ENCODE results near the gene CRK.

Gene CRK

GRCh38 chr17:1374431-1375177, 81.4 kb downstream of the CRK start:
- no peak for DNase-seq
- in situ Hi-C loops (cut with MboI; ENCODE audit: low pct_unique_long_range_greater_than_20kb, low sequenced_read_pairs): no loop called here

GRCh38 chr17:1373707-1374237, 82.3 kb downstream of the CRK start:
- no peak for DNase-seq
- in situ Hi-C loops (cut with MboI; ENCODE audit: low pct_unique_long_range_greater_than_20kb, low sequenced_read_pairs): no loop called here

GRCh38 chr17:1372618-1373017, 83.4 kb downstream of the CRK start:
- no peak for DNase-seq
- in situ Hi-C loops (cut with MboI; ENCODE audit: low pct_unique_long_range_greater_than_20kb, low sequenced_read_pairs): no loop called here

DNA sequence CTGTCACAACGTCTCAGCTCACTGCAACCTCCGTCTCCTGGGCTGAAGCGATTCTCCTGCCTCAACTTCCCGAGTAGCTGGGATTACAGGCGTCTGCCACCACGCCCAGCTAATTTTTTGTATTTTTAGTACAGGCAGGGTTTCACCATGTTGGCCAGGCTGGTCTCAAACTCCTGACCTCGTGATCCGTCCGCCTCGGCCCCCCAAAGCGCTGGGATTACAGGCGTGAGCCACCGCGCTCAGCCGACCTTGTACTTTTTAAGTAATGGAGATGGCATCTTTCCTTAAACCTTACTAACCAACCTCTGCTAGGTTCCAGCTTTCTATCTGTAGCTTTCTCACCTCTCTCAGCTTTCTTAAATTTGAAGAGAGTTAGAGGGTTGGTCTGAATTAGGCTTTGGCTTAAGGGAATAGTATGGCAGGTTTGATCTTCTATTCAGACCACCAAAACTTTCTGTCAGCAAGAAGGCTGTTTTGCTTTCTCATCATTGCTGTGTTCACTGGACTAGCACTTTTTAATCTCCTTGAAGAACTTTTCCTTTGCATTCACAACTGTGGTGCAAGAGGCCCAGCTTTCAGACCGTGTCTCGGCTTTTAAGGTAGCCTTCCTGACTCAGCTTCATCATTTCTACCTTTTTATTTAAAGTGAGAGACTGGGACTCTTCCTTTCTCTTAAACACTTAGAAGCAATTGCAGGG, 84.0 kb downstream of the CRK start:
- in situ Hi-C loops (cut with MboI; ENCODE audit: low pct_unique_long_range_greater_than_20kb, low sequenced_read_pairs): no loop called here
- no peak for DNase-seq
